Measurements from ENCODE around the gene EDEM3.
"Not testable (repeated sequence)": the region's sequence is repeated elsewhere in the genome, so short reads cannot be mapped to it uniquely, and the experiment has no call there.

Gene EDEM3

DNA sequence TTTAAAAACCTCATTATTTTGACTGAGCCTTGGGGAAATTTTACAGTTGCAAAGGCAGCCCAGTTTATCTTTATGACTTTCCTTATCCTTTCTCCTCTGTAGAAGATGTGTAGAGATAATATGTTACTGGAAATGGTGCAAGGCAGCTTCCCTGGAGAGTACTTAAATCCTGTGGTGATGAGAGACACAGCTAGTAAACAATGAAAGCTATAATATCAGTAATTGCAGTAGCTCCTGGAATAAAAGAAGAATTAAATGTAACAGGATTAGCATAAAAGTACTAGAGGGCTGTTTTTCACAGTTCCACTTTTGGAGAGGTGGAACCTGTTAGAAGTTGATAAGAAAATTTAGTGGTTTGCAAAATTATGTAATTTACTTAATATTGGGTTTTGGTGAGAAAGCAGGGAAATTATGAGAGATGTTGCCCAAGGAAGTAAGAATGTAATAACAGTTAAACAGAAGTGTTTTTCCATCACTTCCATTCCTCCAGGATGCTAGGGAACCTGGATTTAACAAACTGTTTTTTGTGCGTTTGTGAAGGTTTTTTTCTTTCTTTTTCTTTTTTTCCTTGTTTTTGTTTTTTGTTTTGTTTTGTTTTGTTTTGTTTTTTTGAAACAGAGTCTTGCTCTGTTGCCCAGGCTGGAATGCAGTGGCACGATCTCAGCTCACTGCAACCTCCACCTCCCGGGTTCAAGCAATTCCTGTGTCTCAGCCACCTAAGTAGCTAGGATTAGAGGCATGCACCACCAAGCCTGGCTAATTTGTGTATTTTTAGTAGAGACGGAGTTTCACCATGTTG is 15.7 kb upstream of the EDEM3 start:
- DNase-seq (ENCODE audit: low read depth) = no peak

DNA sequence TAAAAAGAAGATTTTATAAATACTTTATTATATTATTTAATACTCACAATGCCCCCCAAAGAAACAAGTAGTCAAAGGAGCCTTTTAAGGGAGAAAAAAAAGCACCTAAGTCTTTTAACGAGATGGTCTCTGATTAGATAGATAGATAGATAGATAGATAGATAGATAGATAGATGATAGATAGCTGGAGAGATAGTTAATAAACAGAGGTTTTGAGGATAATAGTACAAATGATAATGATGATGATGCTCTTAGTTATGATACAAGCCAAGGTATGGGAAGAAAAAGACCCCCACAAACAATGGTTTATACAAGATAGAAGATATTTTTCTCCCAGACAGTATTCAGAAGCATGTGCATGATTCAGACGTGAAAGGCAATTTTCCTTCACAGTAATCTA is 14.6 kb upstream of the EDEM3 start:
- no peak for DNase-seq (ENCODE audit: low read depth)

DNA sequence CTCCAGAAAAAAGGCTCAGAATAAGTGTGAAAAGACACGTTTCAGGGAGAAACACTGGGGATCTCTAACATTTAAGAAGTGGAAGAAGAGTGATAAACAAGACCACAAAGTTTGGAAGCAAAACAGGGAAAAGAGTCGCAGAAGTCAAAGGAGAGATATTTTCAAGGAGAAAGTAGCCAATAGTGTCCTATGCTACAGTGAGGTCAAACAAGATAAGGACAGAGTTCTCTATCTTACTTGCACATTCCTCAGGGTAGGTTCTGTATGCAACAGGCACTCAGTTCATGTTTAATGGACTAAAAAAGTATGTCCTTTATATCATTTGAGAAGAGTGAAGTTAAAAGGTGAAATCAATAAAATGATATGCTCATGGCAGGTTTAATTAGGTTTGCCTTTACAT is 13.8 kb upstream of the EDEM3 start:
- no peak for DNase-seq (ENCODE audit: low read depth)

DNA sequence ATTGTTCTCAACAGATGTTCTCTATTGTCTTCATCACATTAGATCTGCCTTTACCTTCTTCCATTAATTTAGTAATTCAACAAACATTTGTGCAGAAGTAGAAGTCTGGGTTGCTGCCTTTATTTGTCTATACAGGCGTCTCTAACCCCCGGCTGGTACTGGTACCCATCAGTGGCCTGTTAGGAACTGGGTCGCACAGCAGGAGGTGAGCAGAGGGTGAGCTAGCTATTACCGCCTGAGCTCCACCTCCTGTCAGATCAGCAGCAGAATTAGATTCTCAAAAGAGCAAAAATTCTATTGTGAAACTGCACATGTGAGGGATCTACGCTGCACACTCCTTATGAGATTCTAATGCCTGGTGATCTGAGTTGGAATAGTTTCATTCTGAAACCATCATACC is 12.9 kb upstream of the EDEM3 start:
- no peak for DNase-seq (ENCODE audit: low read depth)

DNA sequence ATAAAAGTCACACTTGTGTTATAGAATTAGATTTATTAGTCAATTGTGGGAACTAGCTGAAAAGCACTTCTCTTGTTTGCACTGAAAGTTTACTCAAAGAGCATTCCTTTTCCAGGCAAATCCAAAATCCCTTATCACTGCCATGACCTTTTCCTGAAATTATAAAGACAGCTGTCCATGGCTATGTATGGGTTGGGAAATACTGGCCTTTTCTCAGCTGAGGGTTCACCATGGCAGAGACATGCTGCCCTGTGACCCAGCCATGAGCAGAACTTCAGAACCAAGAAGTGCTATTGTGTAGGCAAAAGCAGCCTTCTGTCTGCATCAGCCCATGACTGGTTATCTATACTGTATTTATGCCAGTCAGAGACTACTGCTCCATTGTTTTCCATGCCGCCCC is 9.8 kb upstream of the EDEM3 start:
- DNase-seq (ENCODE audit: low read depth) = no peak

DNA sequence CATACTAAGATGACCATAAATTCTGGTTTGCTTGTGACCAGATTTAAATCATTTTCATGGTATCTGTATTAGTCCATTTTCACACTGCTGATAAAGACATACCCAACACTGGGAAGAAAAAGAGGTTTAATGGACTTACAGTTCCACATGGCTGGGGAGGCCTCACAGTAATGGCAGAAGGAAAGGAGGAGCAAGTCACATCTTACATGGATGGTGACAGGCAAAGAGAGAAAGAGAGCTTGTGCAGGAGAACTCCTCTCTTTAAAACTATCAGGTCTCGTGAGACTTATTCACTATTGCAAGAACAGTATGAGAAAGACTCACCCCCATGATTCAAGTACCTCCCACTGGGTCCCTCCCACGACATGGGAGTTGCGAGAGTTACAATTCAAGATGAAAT is 8.9 kb upstream of the EDEM3 start:
- not testable (repeated sequence) for DNase-seq (ENCODE audit: low read depth)

DNA sequence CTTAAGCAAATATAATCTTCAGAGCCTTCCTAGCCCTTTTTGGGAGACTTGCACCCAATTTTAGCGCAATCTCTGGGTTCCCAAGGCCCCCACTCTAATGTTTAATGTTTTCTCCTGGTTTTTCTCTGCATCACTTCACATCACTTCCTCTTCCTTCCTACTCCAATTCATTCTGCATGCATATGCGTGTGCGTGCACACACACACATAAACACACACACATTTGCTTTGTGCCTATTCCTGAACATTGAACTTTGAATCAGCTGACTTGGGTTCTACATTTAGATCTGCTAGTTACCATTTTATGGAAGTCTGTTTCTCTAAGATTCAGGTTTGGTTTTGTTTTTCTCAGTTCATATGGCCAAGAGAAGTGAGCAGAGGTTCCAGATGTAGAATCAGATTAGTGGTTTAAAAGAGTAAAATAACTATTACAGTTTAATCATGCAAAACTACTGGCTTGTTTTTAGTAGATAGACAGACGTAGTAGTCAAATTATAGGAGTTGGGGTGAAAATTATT is 7.4 kb upstream of the EDEM3 start:
- no peak for DNase-seq (ENCODE audit: low read depth)

DNA sequence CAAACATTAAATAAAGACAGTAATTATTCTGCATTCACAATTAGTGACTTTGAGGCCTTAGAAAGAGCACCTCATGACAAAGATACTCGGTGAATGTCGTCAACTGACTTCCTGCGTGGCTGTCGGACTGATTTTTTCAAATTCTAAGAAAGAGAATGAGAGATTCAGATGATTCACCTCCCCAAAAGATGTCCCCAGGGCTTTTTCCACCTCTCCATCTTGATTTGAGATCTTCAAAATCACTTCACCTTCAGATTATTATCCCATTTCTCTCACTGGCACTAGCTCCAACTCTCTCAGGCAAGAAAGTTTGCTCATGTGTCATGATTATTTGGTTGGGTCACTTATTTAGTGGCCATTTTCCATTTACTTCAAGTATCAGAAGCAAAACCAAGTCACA is 5.0 kb upstream of the EDEM3 start:
- DNase-seq (ENCODE audit: low read depth) = no peak

DNA sequence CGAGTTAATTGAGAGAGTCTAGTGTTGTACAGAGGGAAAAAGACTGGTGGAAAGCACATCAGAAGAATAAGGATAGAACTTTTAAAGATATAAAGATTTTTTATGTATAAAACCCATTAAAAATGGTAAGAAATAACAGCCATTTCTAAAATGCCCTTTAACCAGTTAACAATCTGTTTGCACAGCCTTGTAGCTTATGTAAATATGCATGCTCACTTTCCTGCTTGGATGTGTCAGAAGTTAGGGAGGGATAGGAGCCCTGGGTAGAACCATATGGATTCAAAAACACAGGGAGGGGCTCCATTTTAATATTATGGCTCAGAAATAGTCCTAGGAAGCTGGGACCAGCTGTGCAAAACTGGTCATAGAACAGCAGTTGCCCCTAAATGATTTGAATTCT is 4.5 kb upstream of the EDEM3 start:
- no peak for DNase-seq (ENCODE audit: low read depth)

DNA sequence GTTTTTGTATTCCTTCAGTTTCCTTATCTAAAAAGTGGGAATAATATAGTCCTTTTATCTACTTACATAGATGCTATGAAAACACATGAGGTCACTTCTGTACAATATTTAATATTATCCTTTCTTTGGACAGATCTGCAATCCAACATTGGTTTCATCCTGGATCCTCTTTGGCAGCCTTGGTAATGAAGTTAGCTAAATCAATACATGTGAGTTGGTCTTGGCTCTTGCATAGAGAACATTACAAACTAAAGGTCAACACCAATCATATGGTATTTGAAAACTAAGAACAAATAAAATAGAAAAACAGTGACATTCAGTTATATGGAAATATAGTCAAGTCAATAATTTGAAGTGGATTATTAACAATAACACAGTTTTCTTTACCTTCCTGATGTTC is 3.2 kb upstream of the EDEM3 start:
- DNase-seq (ENCODE audit: low read depth) = no peak

DNA sequence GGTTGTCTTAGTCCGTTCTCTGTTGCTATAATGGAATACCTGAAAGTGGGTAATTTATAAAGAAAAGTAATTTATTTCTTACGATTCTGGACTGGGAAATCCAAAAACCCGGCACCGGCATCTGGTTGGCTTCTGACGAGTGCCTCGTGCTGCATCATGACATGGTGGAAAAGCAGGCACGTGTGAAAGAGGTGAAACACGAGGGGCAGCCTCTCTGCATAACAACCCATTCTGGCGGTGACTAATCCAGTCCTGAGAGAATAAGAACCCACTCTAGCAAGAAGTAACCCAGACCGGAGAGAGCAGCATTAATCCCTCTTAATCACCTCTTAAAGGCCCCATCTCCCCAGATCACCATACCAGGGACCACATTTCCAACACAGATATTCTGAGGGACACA is 2.7 kb upstream of the EDEM3 start:
- no peak for DNase-seq (ENCODE audit: low read depth)

DNA sequence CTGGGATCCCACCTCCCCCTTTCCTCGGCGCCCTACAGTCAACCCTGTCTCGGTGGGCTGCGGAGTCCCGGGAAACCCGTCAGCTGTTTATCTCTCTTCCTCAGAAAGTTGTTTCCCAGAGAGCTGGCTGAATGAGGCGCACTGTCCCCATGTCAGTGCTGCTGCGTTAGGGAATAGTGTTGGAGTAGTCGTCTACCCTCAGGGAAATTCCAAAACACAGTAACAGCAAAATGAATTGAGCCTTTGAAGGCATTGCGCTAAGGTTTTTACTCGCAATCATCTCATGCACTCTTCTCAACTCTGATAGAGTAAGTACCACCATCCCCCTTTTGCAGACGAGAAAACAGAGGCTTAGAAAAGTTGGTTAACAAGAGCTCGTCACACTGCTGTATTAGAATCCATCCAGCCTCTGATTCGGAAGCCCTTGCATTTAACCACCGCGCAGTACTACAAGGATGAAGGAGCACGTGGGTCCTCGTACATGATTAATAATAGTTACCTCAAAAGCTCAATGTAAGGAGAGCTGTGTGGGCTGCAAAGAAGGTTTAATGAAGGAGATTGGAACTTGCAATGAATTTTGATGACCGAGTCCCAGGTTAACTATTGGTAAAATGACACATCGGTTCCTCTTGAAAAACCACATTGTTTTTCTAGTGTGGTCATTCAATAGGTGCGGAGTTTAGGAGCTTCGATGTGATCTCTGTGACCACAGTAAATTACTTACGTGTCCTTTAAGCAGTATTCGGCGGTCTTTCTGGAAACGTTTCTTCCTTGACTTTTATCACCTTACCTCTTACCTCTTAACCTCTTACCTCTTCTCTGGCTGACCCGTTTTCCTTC is 788 bp upstream of the EDEM3 start:
- no peak for DNase-seq (ENCODE audit: low read depth)

DNA sequence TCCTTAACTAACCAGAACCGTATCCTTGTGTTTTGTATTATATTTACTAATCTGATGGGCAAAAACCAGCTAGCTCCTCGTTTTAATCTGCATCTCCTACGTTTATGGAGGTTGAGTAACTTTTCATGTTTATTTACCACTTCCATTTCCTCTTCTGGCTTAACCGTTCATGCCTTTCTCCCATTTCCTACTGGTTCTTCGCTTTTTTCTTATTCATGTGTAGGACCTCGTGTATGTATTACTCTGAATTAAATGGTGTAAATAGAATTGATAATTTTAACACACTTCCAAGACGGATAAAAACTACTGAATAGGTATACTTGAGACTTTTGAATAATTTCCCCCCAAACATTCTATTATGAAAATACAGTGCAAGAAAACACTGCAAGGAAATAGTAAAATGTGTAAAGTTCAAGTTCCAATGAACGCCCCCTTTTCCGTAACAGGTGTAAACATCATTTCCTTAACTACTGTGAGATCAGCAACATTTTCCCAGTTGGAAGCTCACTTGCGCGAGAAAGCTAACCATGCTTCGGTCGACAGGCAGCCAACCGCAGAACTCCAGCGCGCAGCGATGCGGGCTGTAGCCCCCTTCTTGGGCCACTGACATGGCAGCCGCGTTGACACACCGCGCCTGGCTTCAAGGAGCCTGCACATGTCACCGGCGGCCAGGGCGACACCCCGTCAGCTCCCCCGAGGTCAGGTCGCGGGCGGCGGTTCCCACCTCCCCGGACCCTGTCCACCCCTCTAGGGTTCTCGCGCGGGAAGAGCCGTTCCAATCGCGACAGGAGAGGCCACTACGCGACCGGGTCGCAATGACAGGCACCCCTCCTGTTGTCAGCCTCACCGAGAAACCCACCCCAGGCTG is 816 bp downstream of the EDEM3 start:
- no peak for DNase-seq (ENCODE audit: low read depth)

DNA sequence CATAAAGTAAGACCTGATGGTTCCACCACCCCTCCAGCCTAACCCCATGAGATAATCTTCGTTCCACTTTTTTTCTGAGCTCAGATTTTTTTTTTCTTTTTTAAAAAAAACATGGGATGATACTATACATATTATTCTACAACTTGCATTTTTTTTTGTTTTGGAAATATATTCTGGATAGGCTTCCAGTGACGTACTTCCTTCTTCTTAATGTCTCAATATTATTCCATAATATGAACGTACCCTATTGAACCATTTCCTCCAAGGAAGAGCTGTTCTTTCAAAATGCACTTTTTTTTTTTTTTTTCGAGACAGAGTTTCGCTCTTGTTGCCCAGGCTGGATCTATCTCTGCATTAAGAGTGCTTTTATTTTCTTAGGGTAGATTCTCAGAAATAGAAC is 1.5 kb downstream of the EDEM3 start:
- DNase-seq (ENCODE audit: low read depth) = no peak

DNA sequence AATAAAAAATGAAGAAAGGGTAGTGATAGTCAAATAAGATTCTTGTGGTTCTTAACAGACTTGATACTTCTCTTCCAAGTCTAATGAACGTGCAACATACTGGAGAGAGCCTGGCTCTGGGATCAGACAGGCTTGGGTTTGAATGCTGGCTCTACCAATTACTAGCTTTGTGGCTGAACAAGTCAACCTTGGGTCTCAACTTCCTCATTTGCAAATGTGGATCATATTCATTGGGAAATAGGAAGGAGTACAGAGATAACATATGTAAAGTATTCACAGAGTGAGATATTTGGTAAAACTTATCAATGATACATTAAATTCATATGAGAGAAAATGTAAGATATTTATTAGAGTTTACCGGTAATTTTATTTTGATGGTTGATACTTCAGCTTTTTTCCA is 2.0 kb downstream of the EDEM3 start:
- no peak for DNase-seq (ENCODE audit: low read depth)

DNA sequence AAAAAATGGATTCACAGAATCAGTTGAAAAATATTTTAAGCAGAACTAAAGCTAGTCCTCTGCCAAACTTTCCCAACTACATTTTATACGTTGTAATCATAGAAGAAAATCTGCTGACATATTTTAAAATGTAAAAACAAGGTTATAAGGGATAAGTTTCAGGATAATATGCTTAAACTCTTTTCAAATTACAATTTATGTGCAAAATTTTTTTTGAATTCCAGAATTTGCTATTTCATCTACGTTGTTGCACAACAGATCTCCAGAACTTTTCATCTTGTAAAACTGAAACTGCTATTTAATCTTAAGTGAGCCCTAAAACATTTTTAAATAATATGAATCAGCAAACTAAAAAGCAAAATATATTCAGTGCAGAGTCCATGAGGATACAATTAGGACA is 5.9 kb downstream of the EDEM3 start:
- DNase-seq (ENCODE audit: low read depth) = no peak

DNA sequence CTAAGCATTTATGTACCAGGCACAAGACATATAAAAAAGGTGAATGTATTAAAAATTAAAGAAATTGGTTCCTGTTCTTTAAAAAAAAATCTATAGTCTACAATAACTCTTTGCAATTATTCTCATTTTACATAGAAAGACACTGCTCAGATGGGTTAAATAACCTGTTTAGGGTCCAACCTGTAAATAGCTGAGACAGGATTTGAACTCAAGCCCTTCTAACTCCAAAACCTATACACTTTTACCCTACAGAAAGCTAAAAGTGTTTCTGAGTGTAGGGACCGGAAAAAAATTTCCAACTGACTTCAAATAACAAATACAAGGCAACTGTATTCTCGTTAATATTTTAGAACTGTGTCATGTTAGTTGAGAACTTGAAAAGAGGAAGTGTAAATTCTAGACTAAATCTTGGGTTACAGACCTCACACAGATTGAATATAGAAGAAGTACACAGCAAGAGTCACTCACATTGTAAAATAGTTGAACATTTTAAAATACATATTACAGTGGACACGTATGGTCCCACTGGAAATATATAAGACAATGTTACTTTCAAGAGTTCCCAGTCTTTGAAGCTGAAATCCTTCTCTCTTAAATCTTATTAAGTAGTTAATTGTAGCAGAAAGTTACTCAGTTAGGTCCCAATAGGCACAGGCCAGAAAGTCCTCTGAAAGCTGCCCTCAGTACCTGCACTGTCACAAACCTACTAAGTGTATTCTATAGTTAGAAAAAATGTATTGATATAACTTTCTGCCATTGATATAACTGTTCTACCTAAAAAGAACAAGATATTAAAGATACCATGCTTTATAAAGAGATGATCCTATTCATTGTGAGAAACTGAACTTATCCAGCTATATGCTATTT is 7.3 kb downstream of the EDEM3 start:
- no peak for DNase-seq (ENCODE audit: low read depth)

DNA sequence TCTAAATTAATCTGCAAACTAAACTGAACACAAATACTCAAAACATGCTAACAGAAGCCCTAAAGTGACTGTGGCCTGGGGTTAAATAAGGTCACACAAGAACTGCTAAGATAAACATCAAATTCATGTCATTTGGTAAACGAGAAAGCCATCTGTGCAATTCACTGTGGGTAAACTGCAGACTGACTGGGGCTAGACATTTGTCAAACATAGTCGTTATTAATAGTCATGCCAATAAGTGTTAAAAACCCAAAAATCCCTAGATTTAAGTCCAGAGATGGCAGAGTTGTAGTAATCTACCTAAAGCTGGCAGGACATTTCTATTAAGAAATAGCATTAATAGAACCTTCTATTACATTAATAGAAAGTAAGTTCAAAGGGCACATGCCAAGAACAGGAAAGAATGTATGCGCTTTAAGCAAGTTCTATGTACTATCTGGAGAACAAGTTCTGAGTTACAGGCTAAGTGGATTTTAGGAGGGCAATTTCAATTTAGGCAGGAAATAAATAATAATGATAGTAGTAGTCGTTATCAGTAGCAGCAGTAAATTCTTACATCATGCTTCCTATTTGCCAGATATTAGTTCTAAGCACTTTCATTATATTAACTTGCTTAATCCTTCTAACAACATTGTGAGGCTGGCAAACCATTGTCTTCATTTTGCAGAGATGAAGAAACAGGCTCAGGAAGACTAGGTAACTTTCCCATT is 8.6 kb downstream of the EDEM3 start:
- DNase-seq (ENCODE audit: low read depth) = no peak

DNA sequence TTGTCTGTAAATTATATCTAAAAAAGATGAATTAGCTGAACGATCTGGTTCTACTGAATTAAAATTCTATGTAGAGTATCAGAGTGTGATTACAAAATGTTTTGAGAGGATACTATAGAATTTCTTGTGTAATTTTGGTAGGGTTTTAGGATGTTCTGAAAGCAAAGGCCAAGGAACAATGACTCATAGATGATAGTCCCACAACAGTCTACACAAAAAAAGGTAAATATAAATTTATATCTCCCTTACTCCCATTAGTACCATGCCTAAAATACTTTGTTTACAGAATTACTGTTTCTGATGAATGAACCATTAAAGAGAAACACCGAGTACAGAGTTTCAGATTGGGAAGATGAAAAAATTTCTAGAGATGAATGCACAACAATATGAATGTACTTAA is 9.5 kb downstream of the EDEM3 start:
- no peak for DNase-seq (ENCODE audit: low read depth)

DNA sequence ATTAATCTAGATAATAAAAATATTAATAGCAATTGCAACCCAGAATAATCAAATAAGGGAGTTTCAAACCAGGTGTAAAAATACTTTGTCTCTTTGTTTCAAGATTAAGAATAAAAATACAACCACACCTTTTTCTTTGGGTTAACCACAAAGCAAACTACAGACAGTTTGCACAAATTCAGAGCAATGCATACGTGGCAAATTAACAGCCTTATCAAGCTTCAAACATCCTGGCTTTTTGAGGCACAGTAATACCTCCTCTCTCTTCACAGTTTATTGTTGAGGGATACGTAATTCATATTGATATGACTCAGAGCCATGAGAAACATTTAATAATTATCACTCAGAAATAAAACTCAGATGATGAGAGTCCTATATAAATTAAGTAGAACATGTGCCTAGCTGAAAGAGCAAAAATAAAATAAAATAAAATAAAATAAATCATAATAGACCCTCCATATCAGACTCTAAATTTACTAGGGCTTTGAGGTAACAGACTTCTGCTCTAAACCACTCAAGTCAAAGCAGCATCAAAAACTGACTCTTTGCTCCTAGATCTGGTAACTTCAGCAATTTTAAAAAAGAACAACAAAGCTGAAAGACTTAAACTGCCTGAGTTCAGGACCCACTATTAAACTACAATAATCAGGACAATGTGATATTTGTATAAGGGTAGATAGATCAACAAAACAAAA is 11.4 kb downstream of the EDEM3 start:
- DNase-seq (ENCODE audit: low read depth) = no peak
